ENCODE data around the gene SLC4A11.

DNA sequence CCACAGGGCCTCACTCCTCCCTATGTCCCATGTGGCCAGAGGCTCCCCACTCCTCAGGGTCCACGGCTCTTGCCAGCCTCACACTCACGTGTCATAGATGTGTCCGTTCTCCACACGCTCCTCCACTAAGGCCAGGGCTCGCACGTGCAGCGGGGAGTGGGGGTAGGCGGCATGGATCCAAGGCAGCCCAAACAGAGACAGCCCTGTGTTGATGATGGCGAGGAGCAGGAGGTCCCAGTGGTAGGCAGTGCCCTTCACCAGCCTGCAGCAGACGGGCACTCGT, 10.3 kb downstream of the SLC4A11 start:
- TF ChIP-seq POLR2A (IDR thresholded peaks at IDR 0.05; ENCODE audit: extremely low read depth, insufficient read length): no peak
- TF ChIP-seq, protein P1, sequence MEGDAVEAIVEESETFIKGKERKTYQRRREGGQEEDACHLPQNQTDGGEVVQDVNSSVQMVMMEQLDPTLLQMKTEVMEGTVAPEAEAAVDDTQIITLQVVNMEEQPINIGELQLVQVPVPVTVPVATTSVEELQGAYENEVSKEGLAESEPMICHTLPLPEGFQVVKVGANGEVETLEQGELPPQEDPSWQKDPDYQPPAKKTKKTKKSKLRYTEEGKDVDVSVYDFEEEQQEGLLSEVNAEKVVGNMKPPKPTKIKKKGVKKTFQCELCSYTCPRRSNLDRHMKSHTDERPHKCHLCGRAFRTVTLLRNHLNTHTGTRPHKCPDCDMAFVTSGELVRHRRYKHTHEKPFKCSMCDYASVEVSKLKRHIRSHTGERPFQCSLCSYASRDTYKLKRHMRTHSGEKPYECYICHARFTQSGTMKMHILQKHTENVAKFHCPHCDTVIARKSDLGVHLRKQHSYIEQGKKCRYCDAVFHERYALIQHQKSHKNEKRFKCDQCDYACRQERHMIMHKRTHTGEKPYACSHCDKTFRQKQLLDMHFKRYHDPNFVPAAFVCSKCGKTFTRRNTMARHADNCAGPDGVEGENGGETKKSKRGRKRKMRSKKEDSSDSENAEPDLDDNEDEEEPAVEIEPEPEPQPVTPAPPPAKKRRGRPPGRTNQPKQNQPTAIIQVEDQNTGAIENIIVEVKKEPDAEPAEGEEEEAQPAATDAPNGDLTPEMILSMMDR (IDR thresholded peaks at IDR 0.05; ENCODE audit: low read depth, low read length): no peak
- TF ChIP-seq, protein P2, sequence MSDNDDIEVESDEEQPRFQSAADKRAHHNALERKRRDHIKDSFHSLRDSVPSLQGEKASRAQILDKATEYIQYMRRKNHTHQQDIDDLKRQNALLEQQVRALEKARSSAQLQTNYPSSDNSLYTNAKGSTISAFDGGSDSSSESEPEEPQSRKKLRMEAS (IDR thresholded peaks at IDR 0.05; ENCODE audit: low read depth, low read length): no peak
